ENCODE measurements around the gene GCNT2.
"Not testable (repeated sequence)": the region's sequence is repeated elsewhere in the genome, so short reads cannot be mapped to it uniquely, and the experiment has no call there.

Gene GCNT2

DNA sequence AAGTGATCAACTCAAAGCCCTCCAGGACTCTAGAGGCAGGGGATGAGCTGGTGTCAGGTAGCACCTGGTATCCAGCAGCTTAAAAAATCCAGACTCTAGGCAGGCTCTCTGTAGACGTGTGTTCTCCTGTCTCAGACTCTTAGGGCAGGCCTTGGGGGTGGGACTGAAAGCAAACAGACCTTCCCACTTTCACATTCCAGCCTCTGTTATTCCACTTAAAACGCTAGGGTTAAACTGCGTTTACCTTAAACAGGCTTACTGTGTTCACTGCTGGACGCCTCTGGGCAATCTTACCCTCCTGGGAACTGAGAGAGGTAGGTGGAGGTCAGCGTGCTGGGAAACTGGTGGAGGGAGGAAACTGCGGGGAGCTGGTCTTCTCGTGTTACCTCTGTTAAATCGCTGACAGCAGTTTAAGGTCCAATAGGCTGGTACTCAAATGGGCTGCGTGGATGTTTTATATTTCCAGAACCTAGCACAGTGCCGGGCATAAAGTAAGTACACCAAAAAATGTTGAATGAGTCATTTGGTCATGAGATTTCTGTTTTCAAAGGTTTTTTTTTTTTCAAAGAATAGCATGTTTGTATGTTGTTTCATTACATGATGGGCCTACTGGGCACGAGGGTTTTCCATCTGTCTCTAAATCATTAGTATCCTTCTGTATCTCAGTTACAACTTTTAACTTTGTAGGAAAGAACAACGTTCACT lies at the start of gene GCNT2:
Gene GCNT2, plus strand, starts transcription at position 248 of the 705 bp plus-strand sequence. CDS start 7,561 bp downstream, outside the sequence.
- no peak for DNase-seq

- no peak for DNase-seq
Observed at GRCh38 chr6:10472634-10473033, 48.5 kb upstream of the GCNT2 start.

GRCh38 chr6:10478187-10479040 lies 42.7 kb upstream of the GCNT2 start:
- peak; percentile 59 for DNase-seq

GRCh38 chr6:10479939-10480700 lies 41.0 kb upstream of the GCNT2 start:
- DNase-seq: no peak

DNA sequence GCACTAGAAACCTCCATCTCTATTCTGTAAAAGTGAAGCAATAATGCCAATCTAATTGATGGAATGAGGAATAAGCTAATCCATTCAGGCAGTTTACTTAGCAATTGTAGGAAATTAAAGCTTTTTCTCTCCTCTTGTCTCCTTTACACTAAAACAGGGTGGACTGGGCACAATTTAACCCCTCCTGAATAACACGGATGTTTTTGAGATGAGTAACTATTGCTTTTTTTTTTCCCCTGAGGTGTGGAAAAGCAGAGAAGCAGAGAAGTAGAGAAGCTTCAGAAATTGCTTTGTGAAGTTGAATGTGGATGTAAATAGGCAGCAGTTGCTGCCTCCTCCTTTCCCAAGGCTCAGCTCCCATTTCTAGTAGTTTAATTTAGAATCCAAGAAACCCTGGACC lies 40.0 kb upstream of the GCNT2 start:
- DNase-seq: no peak

- DNase-seq: no peak
Observed at GRCh38 chr6:10482636-10483257, 38.4 kb upstream of the GCNT2 start.

DNA sequence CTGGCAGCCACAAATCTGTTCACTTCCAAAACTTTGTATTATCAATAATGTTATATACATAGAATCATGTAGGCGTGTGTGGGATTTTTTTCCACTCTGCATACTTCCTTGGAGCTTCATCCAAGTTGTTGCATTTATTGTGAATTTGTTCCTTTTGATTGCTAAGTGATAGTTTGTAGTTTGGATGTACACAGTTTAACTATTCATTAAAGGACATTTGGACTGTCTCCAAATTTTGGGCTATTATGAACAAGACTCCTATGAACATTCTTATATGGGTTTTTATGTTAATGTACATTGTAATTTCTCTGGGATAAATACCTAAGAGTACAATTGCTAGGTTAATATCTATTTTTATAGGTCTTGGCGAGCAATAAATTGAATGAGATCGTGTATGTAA lies 36.2 kb upstream of the GCNT2 start:
- no peak for DNase-seq

- no peak for DNase-seq
Observed at GRCh38 chr6:10485406-10485805, 35.7 kb upstream of the GCNT2 start.

DNA sequence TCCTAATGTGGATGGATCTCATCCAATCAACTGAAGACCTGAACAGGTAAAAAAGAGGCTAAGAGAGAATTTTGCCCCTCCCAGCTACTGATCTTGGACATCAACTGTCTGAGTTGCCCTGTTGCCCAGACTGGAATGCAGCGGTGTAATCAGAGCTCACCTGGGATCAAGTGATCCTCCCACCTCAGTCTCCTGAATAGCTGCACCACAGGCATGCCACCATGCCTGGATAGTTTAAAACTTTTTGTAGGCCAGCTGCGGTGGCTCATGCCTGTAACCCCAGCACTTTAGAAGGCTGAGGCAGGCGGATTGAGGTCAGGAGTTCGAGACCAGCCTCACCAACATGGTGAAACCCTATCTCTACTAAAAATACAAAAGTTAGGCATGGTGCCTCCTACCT lies 34.9 kb upstream of the GCNT2 start:
- DNase-seq: no peak

DNA sequence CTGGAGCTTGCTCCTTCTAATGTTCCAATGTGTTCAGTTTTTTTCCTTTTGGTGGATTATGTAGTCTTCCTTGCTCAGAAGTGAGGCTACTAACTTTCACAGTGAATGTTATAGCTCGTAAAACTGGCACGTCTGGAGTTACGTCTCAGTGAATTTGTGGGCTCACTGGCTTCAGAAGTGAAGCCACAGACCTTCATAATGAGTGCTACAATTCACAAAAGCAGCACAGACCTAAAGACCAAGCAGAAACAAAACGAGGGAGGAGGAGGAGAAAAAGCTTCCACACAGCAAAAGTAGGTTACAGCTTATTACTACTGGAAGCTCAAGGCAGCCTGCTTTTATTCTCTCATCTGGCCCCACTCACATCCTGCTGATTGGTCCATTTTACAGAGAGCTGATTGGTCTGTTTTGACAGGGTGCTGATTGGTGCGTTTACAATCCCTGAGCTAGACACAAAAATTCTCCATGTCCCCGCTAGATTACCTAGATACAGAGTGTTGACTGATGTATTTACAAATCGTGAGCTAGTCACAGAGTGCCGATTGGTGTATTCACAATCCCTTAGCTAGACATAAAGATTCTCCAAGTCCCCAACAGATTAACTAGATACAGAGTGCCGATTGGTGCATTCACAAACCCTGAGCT lies 34.1 kb upstream of the GCNT2 start:
- DNase-seq: not testable (repeated sequence)

- DNase-seq: no peak
Observed at GRCh38 chr6:10487668-10488327, 33.4 kb upstream of the GCNT2 start.

DNA sequence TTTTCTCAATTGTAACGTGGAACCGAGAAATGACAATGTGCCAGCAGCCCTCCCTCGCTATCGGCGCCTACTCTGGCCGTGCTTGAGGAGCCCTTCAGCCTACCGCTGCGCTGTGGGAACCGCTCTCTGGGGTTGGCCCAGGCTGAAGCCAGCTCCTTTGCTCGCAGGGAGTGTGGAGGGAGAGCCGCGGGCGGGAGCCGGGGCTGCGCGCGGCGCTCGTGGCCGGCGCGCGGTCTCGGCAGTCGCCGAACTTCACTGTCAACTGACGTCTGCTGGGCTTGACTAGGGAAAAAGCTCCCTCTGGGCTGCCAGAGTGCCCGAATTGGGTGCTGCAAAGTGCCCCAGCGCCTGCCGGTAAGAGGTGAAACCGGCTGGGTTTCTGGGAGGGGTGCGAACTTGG lies 29.7 kb upstream of the GCNT2 start:
- DNase-seq: no peak

DNA sequence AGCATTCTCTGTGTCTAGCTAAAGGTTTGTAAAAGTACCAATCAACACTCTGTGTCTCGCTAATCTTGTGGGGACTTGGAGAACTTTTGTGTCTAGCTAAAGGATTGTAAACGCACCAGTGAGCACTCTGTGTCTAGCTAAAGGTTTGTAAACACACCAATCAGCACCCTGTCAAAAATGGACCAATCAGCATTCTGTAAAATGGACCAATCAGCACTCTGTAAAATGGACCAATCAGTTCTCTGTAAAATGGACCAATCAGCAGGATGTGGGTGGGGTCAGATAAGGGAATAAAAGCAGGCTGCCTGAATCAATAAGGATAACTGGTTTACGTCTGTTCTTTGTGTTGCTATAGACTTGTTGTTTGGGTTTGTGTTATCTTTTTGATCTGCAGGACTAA lies 29.2 kb upstream of the GCNT2 start:
- DNase-seq: not testable (repeated sequence)

- no peak for DNase-seq
Observed at GRCh38 chr6:10495029-10495428, 26.1 kb upstream of the GCNT2 start.

GRCh38 chr6:10505529-10505928 lies 15.6 kb upstream of the GCNT2 start:
- no peak for DNase-seq

DNA sequence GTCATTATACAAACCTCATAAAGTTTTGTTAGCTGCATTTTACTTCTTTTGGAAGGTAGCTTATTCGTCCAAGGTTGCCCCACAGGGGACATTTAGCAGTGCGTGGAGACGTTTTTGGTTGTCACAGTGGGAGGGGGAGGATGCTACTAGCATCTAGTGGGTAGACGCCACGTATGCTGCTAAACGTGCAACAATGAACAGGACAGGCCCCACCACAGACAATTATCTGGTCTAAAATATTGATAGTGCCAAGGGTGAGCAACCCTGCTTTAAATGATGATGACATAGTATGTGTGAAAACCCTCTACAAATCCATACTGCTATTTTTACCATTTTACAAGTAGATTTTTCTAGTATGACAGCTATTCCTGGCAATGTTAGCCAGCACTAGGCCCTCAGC lies 13.9 kb upstream of the GCNT2 start:
- no peak for DNase-seq

DNA sequence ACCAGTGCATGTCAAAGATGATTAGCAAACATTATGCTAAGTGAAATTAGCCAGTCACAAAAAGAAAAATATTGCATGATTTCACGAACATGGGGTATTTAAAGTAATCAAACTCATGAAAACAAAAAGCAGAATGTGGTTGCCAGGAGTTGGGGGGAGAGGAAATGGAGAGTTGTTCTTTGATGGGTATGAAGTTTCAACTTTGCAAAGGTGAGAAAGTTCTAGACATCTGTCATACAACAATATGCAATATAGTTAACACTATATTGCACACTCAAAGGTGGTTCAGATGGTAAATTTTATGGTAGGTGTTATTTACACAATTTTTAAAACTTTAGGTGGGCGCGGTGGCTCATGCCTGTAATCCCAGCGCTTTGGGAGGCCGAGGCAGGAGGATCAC lies 13.4 kb upstream of the GCNT2 start:
- DNase-seq: no peak

DNA sequence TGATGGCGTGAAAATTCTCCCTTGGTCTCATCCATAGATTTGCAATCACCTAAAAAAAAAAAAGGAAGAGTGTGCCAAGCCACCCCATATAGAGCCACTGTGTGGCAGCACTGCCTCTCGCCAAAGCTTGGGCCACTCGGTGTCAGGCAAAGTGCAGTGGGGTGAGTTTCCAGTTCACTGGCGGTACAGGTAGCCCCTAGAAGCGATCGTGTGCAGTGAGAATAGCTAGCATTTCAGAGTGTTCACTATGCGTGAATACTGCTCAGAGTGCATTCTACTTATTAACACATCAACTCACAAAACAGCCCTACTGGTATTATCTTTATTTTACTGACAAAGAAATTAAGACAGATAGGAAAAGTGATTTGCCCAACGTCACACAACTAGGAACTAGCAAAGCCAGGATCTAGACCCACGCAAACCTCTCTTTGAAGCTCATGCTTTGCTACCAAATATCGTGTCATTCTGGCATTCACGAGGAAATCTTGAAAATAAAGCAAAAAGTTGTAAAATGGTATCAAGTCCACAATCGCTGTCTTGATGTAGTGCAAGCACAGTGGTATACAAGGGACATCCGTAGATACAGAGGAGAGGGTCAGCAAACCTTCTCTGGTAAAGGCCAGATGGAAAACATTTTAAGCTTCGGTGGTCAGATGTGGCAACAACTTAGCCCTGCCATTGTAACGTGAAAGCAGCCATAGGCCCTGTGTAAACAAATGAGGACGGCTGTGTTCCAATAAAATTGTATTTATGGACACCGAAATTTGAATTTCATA lies 10.4 kb upstream of the GCNT2 start:
- peak; percentile 43 for DNase-seq

- no peak for DNase-seq
Observed at GRCh38 chr6:10511477-10511876, 9.7 kb upstream of the GCNT2 start.

DNA sequence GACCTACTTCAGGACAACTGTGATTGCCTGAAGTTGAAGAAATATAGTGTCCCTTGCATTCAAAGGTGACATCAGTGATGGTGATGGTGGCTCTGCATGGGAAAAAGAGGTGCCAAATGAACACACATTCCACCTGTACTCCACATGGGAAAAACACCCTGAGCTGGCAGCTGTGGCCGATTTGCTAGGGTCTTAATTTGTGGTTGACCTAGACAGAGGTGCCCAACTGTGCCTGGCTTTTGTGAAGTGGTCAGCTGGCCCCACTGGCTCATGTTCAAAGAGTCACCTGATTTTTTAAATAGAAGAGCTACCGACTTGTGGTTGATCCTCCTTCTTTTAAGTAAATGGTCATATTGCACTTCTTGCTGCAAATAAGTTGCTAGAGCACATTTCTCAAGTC lies 7.6 kb upstream of the GCNT2 start:
- no peak for DNase-seq
